ENCODE measurements around the gene TSKS. TPM values are rescaled to one million over a fixed set of nuclear protein-coding genes. Genes with fewer than 3 reads are reported as not detected.

Gene TSKS
- total and polyA plus RNA-seq, 10 of the 15 experiments (the other 5 are each of a cell fraction or from before 2014, with no cell fraction given), result not detected

GRCh38 chr19:49710372-49710951, 52.6 kb downstream of the TSKS start:
- Histone ChIP-seq H3K4me1 (ENCODE audit: control insufficient read depth, insufficient read depth, low read length) (no peaks in the 10 kb centered on the region), H2AFZ (ENCODE audit: control insufficient read depth, low read depth, low read length) (no peak overlapping the region), H3K79me2 (ENCODE audit: control insufficient read depth, insufficient read depth, low read length) (no peaks in the 10 kb centered on the region), H3K4me3 (no peak overlapping the region), H4K20me1 (ENCODE audit: control insufficient read depth, insufficient read depth) (no peaks in the 10 kb centered on the region), H3K27me3 (replicated peaks in 1 of 2; ENCODE audit: control insufficient read depth in 2 of 2, insufficient read depth in 2 of 2, low read length in 1 of 2) (no peaks in the 10 kb centered on the region), H3K9ac (ENCODE audit: control insufficient read depth, insufficient read depth, low read length) (no peak overlapping the region), H3K36me3 (ENCODE audit: control insufficient read depth in 2 of 2, insufficient read depth in 2 of 2, low read length in 1 of 2) (no peaks in the 10 kb centered on the region), H3K9me3 (replicated peaks; ENCODE audit: control insufficient read depth, insufficient read depth, low read length) (no peaks in the 10 kb centered on the region), H3K4me2 (ENCODE audit: control insufficient read depth, insufficient read depth) (no peak overlapping the region), H3K27ac (ENCODE audit: control insufficient read depth, insufficient read depth) (no peak overlapping the region)
- ATAC-seq, result no peak
- POLR2A ChIA-PET, result no interaction called here
- SMC1A ChIA-PET (ENCODE audit: uncharacterized antibody, unreplicated experiment), result no interaction called here
- WGBS (ENCODE audit: insufficient coverage, insufficient replicate concordance, low lambda C conversion rate, missing lambda C conversion rate), result 60% methylated on average over 20 of the region's 20 CpGs
- intact Hi-C loops (cut with micrococcal nuclease; ENCODE audit: unreplicated experiment) (no loop called here), in situ Hi-C loops (cut with MboI) (no loop called here)
- CTCF ChIA-PET, result no interaction called here
- no TSS peak for BruUV-seq (replicated peaks)
- DNase-seq (ENCODE audit: low read depth, low spot score), result no peak
- no peak for TF ChIP-seq EGR1 (IDR thresholded peaks at IDR 0.05; ENCODE audit: borderline replicate concordance in 1 of 2, low read depth in 2 of 2, low read length in 2 of 2)
- TF ChIP-seq RELA (IDR thresholded peaks at IDR 0.05; ENCODE audit: borderline replicate concordance, partially characterized antibody), result no peak
- TF ChIP-seq EZH2 (IDR thresholded peaks at IDR 0.05; ENCODE audit: borderline replicate concordance, control insufficient read depth, low read depth, low read length), result no peak
- TF ChIP-seq YY1 (IDR thresholded peaks at IDR 0.05; ENCODE audit: low read depth, low read length), result peak; percentile 23; the same call in 1 of the 2 replicates
- TF ChIP-seq IRF4 (IDR thresholded peaks at IDR 0.05; ENCODE audit: low read depth, low read length), result no peak
- TF ChIP-seq E2F8 (IDR thresholded peaks at IDR 0.05; ENCODE audit: low read depth, partially characterized antibody), result no peak
- FAIRE-seq, result no peak
- RAD21 ChIA-PET (ENCODE audit: unreplicated experiment), result no interaction called here
